ENCODE measurements around the gene GASK1B. TPM values are rescaled to one million over a fixed set of nuclear protein-coding genes. Genes with fewer than 3 reads are reported as not detected.

Gene GASK1B
- total RNA-seq, 1 donor from 2014 or later = 1.8 TPM

GRCh38 chr4:158202481-158202880, 29.7 kb upstream of the GASK1B start:
- DNase-seq (ENCODE audit: low read depth) = no peak
- no peaks in the 10 kb centered on the region for H3K27me3 ChIP-seq (ENCODE audit: control insufficient read depth, insufficient read depth, low read length)
- no peaks in the 10 kb centered on the region for H3K36me3 ChIP-seq (ENCODE audit: control insufficient read depth, insufficient read depth, low read length)
- TF ChIP-seq CTCF (IDR thresholded peaks at IDR 0.05; ENCODE audit: insufficient read depth, low read length, poor library complexity, severe bottlenecking) = no peak
- H3K4me3 ChIP-seq (ENCODE audit: low read depth, low read length) = no peak overlapping the region

DNA sequence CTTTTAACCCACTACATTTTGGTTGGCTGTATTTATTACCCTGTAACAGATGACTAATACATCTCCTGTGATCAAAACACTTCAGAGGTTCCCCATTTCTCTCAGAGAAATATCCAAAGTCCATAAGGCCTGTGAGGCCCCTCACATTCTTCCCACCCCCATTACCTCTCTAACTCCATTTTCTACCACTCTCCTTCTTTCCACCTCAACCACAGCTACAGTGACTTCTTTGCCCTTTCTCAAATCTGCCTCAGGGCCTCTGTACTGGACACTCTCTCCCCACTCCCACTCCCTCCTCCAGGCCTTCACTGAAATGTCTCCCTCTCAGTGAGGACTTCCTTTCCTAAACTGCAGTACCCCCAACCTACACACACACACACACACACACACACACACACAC, 29.1 kb upstream of the GASK1B start:
- no peak for TF ChIP-seq CTCF (IDR thresholded peaks at IDR 0.05; ENCODE audit: insufficient read depth, low read length, poor library complexity, severe bottlenecking)
- no peak for DNase-seq (ENCODE audit: low read depth)
- H3K27me3 ChIP-seq (ENCODE audit: control insufficient read depth, insufficient read depth, low read length) = no peaks in the 10 kb centered on the region

DNA sequence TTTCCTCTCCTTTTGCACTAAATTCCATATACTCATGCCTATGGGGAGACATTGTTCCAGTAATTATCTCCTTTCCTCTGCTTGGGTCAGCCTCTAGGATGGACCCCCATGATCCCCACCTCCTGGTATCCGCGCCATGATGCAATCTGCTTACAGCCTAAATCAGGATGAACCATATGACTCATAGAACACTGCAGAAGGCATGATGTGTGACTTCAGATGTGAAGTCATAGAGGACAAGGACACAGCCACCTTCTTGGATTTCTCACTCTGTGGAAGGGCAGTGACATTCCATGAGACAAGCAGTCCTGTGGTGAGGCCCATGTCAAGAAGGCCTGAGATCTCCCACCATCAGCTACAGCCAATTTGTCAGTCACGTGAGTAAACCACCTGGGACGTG, 28.5 kb upstream of the GASK1B start:
- TF ChIP-seq CTCF (IDR thresholded peaks at IDR 0.05; ENCODE audit: insufficient read depth, low read length, poor library complexity, severe bottlenecking) = no peak
- Histone ChIP-seq H3K27me3 (ENCODE audit: control insufficient read depth, insufficient read depth, low read length) (no peaks in the 10 kb centered on the region), H3K4me3 (ENCODE audit: low read depth, low read length) (no peak overlapping the region), H3K36me3 (ENCODE audit: control insufficient read depth, insufficient read depth, low read length) (no peaks in the 10 kb centered on the region)
- no peak for DNase-seq (ENCODE audit: low read depth)

More for the DNA sequence above, 29.1 kb upstream of the GASK1B start:
- Histone ChIP-seq H3K36me3 (ENCODE audit: control insufficient read depth, insufficient read depth, low read length) (no peaks in the 10 kb centered on the region), H3K4me3 (ENCODE audit: low read depth, low read length) (no peak overlapping the region)

GRCh38 chr4:158200214-158200613, 27.4 kb upstream of the GASK1B start:
- no peaks in the 10 kb centered on the region for H3K27me3 ChIP-seq (ENCODE audit: control insufficient read depth, insufficient read depth, low read length)
- no peak for DNase-seq (ENCODE audit: low read depth)
- H3K4me3 ChIP-seq (ENCODE audit: low read depth, low read length) = no peak overlapping the region
- no peaks in the 10 kb centered on the region for H3K36me3 ChIP-seq (ENCODE audit: control insufficient read depth, insufficient read depth, low read length)
- TF ChIP-seq CTCF (IDR thresholded peaks at IDR 0.05; ENCODE audit: insufficient read depth, low read length, poor library complexity, severe bottlenecking) = no peak

DNA sequence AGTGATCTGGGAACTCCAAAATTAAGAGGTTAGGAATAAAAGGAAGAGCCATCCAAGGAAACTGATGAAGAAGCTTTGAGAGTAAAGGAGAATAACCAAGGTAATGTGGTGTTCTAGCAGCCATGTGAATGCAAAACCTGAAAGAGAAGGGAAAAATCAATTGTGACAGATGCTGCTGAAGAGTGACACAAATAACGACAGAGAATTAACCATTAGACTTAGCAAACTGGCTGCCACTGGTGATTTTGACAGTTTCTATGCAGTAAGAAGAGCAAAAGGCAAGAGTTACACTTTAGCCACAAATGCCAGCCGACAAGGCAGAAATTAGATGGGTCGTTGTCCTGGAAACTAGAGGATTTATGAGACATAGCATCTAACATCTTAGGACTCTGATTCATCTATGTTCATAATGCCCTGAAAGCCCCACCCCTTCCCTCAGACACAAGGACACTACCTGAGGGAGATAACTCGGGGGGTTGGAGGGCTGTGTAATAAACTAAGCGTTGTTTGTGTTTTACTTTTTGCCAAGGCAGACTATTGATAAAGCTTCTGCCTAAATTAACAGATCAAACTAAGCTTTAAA, 24.5 kb upstream of the GASK1B start:
- Histone ChIP-seq H3K4me3 (ENCODE audit: low read depth, low read length) (no peak overlapping the region), H3K36me3 (ENCODE audit: control insufficient read depth, insufficient read depth, low read length) (no peaks in the 10 kb centered on the region), H3K27me3 (ENCODE audit: control insufficient read depth, insufficient read depth, low read length) (no peaks in the 10 kb centered on the region)
- TF ChIP-seq CTCF (IDR thresholded peaks at IDR 0.05; ENCODE audit: insufficient read depth, low read length, poor library complexity, severe bottlenecking) = no peak
- DNase-seq (ENCODE audit: low read depth) = no peak

GRCh38 chr4:158195297-158195696, 22.5 kb upstream of the GASK1B start:
- no peak for TF ChIP-seq CTCF (IDR thresholded peaks at IDR 0.05; ENCODE audit: insufficient read depth, low read length, poor library complexity, severe bottlenecking)
- DNase-seq (ENCODE audit: low read depth) = no peak
- Histone ChIP-seq H3K27me3 (ENCODE audit: control insufficient read depth, insufficient read depth, low read length) (no peaks in the 10 kb centered on the region), H3K36me3 (ENCODE audit: control insufficient read depth, insufficient read depth, low read length) (no peaks in the 10 kb centered on the region), H3K4me3 (ENCODE audit: low read depth, low read length) (no peak overlapping the region)
